ENCODE data around the gene CD101.

CD101 gene

DNA sequence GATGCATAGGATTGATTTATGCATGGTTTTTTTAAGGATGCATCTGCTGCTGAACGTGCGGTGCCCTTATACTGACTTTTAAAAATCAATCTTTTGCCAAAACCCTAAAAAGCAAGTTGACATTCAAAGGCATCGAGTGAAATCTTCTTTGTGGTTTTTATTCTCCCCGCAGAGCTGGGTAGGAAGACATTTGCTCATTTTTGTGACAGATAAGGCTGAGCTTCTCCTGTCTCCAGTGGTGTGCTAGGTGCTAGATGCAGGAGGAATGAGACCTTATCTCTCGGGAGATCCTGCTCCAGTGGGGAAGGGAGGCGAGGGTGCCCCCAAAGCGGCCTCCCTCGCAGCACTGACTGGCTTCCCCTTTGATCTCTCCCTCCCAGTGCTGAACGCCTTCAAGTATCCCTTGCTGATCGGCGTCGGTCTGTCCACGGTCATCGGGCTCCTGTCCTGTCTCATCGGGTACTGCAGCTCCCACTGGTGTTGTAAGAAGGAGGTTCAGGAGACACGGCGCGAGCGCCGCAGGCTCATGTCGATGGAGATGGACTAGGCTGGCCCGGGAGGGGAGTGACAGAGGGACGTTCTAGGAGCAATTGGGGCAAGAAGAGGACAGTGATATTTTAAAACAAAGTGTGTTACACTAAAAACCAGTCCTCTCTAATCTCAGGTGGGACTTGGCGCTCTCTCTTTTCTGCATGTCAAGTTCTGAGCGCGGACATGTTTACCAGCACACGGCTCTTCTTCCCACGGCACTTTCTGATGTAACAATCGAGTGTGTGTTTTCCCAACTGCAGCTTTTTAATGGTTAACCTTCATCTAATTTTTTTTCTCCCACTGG is 14.9 kb upstream of the CD101 start:
- DNase-seq (ENCODE audit: low spot score): no peak

DNA sequence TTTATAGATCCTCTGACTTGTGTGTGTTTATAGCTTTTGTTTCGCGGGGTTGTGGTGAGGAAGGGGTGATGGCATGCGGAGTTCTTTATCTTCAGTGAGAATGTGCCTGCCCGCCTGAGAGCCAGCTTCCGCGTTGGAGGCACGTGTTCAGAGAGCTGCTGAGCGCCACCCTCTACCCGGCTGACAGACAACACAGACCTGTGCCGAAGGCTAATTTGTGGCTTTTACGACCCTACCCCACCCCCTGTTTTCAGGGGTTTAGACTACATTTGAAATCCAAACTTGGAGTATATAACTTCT is 14.4 kb upstream of the CD101 start:
- DNase-seq (ENCODE audit: low spot score): no peak

- DNase-seq (ENCODE audit: low spot score): peak; percentile 47
These were observed 13.3 kb upstream of the CD101 start for GRCh38 chr1:116988248-116988647.

DNA sequence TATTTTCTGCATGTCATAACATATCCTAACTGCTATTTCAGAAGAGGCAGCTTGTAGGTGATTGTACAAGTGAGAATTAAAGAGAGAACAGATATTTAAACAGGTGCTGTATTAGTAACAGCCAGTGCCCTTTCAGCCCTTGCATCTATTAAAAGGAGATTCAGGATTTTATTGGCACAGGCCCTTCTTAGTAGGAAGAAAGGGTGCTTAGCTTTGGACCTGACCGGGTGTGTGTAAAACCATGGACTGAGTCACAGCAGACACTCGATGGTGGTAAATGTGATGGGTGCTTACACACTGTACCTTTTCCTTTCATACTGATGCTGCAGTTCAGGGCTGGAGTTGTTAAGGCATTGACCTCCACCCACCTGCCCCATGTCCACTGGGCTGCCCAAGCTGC is 12.7 kb upstream of the CD101 start:
- no peak for DNase-seq (ENCODE audit: low spot score)

DNA sequence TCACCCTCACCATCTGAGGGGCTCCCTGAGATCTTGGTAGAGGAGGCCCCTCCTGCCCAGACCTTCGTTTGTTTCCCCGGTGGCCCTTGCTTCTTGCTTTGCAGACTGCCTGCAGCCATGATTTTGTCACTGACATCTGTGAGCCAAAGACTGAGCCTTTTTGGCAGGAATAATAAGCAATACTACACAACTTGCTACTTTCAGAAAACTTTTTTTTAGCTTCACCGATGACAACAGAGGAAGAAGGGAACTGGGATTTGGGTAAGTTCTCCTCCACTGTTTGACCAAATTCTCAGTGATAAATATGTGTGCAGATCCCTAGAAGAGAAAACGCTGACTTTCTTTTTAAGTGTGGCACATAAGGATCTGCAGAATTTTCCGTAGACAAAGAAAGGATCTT is 11.7 kb upstream of the CD101 start:
- no peak for DNase-seq (ENCODE audit: low spot score)

GRCh38 chr1:116990612-116991151 is 10.9 kb upstream of the CD101 start:
- DNase-seq (ENCODE audit: low spot score): no peak

DNA sequence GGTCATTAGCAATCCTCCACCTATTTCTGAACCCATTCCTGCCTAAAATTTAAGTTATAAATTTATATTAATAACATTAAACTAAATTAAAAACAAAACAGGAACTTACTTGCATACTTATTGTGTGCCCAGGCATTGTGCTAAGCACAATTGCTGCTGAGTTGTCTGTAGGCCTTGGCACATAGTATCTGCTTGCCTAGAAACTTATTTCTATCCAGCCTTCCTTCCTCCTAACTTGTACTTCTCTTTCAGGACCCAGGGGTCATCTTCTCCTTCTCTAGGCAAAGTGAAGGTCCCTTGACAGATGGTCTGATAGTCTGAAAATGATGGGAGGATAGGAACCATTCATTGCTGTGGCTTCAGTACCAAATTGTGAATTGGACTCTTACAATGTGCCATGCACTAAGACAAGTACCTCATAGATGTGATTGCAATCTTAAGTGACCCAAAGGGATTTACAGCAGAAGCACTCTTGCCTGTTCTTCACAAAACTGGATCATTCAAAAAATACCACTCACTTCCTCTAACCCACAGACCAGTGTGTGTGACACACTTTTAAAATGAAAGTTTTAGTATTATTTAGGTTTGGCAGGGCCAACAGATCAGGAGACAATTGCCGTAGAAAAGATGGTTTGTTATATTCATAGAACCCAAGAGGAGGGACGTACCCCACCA is 10.3 kb upstream of the CD101 start:
- no peak for DNase-seq (ENCODE audit: low spot score)

GRCh38 chr1:116991918-116992317 is 9.6 kb upstream of the CD101 start:
- DNase-seq (ENCODE audit: low spot score): no peak

DNA sequence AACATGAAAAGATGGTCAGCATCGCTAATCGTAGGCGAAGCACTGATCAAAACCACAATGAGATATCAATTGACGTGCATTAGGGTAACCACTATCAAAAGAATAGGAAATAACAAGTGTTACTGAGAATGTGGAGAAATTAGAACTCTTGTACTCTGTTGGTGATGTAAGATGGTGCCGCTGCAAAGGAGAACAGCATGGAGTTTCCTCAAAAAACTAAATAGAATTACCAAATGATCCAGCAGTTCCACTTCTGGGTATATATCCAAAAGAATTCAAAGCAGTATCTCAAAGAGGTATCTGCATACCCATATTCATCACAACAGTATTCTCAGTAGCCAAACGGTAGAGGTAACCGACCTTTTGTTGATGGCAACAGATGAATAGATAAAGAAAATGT is 8.3 kb upstream of the CD101 start:
- DNase-seq (ENCODE audit: low spot score): no peak

GRCh38 chr1:116994411-116994810 is 7.1 kb upstream of the CD101 start:
- DNase-seq (ENCODE audit: low spot score): no peak

DNA sequence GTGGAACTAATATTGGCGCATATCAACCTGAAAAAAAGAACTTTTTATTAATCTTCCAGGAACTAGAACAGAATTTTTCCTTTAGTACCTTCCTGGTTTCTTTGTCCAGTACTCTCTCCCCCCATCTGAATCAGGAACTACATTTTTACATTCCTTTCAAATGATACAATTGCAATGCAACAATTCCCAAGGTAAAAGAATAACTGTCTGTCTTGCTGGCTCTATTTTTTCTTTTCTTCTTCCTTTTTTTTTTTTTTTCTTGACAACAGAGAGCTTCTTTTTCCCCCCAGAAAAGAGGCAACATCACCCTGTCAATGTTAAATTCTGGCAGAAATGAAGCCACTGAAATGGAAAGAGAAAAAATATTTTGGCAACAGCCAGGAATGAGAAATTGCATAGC is 4.5 kb upstream of the CD101 start:
- no peak for DNase-seq (ENCODE audit: low spot score)

DNA sequence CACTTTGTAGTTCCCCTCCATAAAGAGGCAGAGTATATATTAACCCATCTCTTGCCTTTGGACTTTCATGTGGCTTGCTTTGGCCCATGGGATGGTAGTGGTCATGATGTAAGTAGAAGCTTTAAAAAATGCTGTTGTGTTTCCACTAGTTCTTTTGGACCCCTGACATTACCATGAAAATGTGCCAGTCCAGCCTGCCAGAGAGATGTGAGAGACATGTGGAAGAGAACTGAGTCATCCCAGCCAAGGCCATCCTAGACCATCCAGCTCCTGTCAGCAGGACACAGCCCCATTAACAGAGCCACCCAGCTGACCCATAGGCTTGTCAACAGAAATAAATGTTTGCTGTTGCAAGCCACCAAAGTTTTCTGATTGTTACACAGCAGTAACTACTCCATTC is 3.9 kb upstream of the CD101 start:
- DNase-seq (ENCODE audit: low spot score): no peak

- DNase-seq (ENCODE audit: low spot score): no peak
These were observed 2.0 kb upstream of the CD101 start for GRCh38 chr1:116999596-116999995.

- no peak for DNase-seq (ENCODE audit: low spot score)
These were observed 1.4 kb upstream of the CD101 start for GRCh38 chr1:117000142-117000541.

- DNase-seq (ENCODE audit: low spot score): no peak
These were observed 1.8 kb downstream of the CD101 start for GRCh38 chr1:117003223-117003875.

GRCh38 chr1:117007719-117008013 is 6.1 kb downstream of the CD101 start:
- DNase-seq (ENCODE audit: low spot score): no peak

- no peak for DNase-seq (ENCODE audit: low spot score)
These were observed 7.1 kb downstream of the CD101 start for GRCh38 chr1:117008656-117009055.

GRCh38 chr1:117009132-117009531 is 7.6 kb downstream of the CD101 start:
- no peak for DNase-seq (ENCODE audit: low spot score)

GRCh38 chr1:117010310-117010969 is 8.9 kb downstream of the CD101 start:
- no peak for DNase-seq (ENCODE audit: low spot score)

- no peak for DNase-seq (ENCODE audit: low spot score)
These were observed 9.8 kb downstream of the CD101 start for GRCh38 chr1:117011334-117011733.

DNA sequence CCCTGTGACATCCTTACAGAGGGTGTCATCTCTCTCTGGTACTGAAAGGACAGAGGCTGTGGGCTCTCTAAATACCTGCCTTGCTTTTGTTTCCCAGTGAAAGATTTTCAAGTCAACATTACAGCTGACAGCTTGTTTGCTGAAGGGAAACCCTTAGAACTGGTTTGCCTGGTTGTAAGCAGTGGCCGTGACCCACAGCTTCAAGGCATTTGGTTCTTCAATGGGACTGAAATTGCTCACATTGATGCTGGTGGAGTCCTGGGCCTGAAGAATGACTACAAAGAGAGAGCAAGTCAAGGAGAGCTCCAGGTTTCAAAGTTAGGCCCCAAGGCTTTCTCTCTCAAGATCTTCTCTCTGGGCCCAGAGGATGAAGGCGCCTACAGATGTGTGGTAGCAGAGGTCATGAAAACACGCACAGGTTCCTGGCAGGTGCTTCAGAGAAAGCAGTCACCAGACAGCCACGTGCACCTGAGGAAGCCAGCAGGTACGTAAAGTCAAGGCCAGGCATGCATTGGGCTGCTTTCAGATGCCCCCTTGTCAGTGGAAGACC is 11.8 kb downstream of the CD101 start:
- DNase-seq (ENCODE audit: low spot score): no peak

DNA sequence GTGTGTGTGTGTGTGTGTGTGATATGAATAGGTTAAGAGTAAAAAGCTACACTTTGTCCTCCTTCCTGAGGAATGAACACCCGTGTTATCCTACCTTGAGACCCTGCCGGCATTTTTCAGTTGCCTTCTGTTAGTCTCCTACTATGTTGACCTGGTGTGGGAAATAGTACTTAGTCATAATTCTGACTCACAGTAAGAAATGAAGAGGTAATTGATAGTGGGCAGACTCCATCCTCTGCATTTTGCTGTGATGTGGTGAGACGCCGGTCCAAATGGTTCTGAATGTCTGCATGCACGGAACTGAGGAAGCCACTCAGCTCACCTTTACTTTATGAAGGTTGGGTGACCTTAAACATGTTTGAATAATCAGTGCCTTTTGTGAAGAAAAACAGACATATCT is 12.6 kb downstream of the CD101 start:
- DNase-seq (ENCODE audit: low spot score): peak; percentile 2

DNA sequence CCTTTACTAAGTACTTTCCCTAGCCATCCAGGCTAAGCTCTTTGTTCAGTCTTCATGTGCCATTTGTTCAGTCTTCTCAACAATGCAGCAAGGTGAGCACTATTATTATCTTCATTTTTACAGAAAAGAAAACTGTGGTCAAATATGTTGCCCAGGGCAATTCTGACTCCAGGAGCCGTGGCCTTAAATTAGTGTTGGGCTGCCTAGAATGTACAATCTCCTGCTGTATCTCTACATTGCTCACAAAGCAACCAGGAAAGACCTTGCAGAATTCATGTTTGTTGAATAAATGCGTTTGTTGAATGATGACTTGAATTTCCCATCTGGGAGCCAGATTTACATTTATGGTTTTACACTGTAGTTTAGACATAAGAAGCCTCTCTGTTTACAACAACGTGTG is 14.2 kb downstream of the CD101 start:
- DNase-seq (ENCODE audit: low spot score): no peak

Measured in COLO829 (cell line).